SH-SY5Y (cell line): ENCODE measurements around the gene AKR1E2.

Experiments used
- GATA2 ChIP-seq: IDR thresholded peaks from 2 replicates; pipeline ENCODE4 v1.6.1; 2011; ENCODE audit warnings: mild to moderate bottlenecking, low read depth, low read length
- GATA3 ChIP-seq: IDR thresholded peaks from 2 replicates; pipeline ENCODE4 v1.6.1; 2011; ENCODE audit warnings: low read depth, mild to moderate bottlenecking, low read length, moderate library complexity

GRCh38 chr10:4844864-4845263 lies 18.9 kb downstream of the AKR1E2 start:
- TF ChIP-seq GATA2 (no peak), GATA3 (no peak)
